Dedifferentiated amniotic fluid mesenchymal stem cell (primary cell): ENCODE measurements around the gene FAM72C.
"Not testable (repeated sequence)": the region's sequence is repeated elsewhere in the genome, so short reads cannot be mapped to it uniquely, and the experiment has no call there.

Experiments
- DNase-seq: peaks from one replicate; pipeline ENCODE4 v3.0.0-alpha.2; 2016; ENCODE audit errors: extremely low spot score

The FAM72C gene

DNA sequence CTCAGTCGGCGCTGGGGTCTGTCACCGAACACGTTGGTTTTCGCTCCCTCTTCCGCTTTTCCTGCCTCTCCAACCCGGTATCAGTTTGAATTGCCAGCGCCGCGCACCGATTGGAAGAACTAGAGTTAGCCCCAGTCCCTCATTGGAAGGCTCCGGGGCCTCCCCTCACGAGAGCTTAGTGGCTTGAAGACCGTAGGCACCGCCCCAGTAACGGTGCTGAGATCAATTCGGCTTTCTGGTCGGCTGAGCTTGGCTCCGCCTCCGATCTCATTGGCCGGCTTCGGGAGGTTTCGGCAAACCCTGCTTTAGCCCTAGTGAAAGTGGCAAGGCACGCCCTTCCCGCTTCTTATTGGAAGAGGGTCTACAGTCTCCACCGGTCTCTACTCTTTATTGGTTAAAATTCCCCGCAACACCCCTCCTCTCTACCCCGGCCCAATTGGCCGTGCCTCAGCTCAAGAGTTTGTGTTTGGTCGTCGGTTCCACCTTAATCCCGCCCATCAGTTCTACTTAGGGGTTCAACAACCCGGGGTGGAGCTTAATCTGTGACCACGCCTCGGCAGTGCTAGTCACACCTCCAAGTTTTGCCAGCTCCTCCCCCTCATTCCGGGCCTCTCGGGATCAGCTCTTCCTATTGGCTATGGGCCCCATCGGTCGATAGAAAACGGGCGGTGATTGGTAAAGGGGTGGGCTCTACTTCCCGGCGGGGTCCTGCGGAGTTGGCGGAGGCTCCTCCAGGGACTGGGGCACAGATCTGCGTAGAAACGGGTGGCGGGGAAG lies at the start of gene FAM72C:
Gene FAM72C (minus strand): TSS at position 63 of the 777 bp plus-strand sequence. CDS start 845 bp downstream, outside the sequence.
- not testable (repeated sequence) for DNase-seq

DNA sequence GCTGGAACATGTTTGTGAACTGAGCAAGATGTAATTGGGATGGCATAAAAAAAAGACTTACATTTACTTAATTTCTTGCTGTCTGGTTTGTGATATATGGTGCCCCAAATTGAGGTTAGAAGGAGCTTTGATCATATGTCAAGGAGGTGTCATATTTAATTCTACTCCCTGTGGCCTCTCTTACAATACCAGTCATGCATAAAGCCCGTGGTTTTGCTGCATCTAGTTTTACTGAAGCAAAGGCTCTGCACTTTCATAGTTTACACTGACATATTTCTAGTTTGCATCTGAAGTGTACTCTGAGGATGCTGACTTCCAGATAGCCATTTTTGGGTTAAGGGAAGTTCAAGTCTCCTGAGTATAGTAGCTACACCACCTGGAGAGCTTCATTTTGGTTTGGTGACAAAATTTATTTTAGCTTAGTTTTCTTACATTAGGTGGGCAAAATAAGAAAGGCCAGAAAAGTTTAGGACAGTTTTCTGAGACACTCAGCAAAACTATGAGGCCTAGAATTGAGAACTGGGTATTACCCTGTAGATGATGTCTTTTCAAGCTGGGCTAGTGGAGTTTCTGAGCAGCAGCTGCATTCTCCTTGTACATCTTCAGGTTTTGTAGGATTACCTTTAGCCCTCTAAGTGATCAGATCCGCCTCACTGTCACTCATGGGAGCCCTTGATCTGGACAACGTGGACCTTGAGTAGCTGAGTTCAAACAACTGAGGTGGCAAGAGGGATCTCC lies 48.4 kb upstream of the FAM72C start:
- not testable (repeated sequence) for DNase-seq

DNA sequence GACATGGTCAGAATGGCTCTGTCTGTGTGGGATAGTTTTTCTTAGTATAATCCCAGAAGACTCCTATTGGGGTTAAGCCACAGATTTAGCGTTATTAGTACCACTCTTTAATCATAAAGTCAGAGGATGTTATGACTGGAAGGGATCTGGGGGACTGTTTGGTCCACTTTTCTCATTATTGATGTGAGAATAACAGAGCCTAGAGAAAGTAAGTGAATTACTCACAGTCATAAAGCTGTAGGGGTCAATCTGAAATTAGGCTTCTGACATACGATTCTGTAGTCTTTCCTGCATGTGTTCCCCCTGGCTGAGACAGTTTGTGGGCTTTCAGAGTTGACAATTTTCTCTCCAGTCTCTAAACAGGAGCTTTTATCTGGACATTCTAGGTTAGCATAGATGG lies 47.3 kb upstream of the FAM72C start:
- not testable (repeated sequence) for DNase-seq

DNA sequence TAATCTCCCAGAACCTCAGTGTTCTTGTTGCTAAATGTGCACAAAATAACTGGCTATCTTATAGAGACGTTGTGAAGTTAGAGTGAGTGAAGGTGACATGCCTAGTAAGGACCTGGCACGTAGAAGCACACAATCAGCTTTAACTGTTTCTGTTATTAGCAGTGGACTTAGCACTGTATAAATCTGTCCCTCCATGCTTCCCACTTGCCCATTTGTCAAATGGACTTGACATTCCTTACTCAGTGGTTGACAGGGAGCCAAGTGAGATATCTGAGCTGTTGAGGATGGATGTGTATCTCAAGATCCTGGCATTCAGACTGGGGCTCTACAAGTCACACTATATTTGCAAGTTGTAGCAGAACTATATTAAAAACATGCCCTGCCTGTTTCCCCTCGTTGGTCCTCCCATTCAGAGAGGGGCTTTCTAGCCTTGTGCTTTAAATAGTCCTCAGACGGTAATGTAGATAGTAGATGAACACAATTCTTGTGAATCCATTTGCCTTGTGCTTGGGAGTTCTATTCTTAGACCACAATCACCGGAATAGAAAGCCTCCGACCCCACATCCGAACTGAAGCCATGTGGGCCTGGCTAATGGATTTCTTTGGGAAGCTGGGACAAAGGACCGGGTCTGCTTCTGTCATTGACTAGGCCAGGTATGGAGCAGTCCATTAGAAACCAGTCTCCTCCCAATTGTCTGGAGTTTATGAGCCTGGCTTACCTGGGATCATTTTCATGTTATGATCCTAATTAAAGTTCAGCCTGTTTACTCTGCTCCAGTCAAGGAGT lies 43.6 kb upstream of the FAM72C start:
- DNase-seq: not testable (repeated sequence)

DNA sequence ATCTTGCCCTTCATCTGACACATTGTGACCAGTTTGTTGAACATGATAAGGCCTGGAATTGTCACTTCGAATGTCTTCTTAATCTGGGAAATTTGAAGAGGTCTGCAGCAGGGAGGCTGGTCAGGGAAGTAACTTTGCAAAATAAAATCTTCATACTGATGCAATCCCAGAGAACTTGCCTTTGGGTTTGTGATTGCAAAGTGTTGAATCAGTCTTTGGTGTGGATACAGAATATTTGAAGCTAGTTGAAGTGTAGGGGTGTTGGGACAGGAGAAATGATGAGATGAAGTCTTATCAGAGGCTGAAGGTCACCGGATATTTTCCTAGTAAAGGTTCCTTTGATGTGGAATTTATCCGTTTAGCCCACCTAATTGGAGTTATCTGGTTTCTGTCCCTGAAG lies 42.7 kb upstream of the FAM72C start:
- DNase-seq: not testable (repeated sequence)

DNA sequence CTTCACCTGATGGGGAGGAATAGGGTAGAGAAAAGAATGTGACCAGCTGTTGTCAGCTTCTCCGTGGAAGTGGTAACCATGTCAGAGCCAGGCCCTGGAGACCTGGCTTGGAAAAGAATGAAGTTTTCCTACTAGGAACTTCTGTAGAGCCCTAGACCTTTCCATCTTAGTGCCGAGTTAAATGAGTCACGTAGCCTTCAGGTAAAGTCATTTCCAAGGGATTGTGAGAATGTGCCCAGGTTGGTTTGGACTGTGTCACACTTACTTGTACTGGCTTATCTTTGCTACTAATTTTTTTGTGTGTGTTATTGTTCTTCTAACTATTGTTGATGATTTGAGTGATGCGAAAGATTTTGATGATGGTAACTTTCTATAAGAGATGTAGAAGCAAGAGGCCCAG lies 42.3 kb upstream of the FAM72C start:
- DNase-seq: not testable (repeated sequence)

DNA sequence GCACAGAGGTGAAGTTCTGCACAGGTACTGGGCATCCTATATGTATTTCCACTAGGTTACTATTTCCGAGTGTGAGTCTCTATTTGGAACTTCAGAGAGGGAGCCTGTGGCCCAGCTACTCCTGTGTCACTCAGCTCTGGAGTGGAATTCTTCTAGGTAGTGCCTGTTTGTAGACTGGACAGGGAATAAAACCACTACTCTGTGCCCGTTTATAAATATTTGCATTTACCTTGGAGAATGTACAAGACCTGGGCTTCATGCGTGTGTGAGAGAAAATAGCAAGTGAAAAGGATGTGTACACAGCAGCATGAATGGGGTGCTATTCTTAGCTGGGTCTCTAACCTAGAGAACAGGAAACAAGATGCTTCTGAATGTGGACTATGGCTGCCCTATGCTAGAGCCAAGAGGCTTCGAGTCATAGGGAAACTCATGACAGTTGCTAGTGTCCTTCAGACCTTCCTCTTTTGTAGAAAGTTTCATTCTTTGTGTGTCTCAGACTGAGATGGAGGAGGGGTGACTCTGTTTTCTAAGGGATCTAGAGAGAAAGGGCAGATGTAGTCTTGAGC lies 40.5 kb upstream of the FAM72C start:
- DNase-seq: not testable (repeated sequence)

DNA sequence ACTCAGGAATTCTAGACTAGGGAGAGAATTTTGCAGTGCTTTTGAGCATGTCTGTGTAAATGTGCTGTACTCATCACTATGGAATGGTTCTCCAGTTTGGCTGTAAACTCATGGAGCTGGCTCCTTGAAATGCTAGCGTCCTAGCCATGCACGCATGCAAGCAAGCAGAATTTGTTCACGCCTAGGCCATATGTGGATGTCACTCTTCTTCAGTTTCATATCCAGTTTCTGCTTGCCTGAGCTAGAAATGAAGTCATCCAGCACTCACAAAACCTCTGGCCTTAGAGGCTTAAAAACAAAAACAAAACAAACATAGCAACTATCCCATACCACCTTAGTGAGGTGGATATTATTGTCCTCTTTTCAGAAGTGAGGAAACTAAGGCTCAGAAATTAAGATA lies 37.6 kb upstream of the FAM72C start:
- DNase-seq: not testable (repeated sequence)

DNA sequence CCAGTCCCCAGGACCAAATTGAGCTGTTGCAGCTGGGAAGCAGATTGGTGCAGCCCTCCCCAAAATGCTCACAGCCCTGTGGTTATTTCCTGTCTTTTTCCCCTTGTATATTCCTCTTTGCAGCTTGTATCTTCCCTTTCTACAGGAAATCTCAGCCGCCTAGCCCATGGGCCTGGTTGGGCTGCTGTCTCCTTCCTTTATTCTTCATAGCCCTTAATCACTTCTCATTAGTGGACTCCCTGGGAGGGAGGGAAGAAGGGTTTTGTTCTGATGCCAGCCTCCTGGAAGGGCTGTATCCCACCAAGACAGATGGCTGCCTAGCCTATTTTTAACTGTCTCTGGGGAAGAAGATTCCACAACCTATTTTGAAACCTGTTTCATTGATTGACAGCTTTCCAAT lies 32.5 kb upstream of the FAM72C start:
- DNase-seq: not testable (repeated sequence)

DNA sequence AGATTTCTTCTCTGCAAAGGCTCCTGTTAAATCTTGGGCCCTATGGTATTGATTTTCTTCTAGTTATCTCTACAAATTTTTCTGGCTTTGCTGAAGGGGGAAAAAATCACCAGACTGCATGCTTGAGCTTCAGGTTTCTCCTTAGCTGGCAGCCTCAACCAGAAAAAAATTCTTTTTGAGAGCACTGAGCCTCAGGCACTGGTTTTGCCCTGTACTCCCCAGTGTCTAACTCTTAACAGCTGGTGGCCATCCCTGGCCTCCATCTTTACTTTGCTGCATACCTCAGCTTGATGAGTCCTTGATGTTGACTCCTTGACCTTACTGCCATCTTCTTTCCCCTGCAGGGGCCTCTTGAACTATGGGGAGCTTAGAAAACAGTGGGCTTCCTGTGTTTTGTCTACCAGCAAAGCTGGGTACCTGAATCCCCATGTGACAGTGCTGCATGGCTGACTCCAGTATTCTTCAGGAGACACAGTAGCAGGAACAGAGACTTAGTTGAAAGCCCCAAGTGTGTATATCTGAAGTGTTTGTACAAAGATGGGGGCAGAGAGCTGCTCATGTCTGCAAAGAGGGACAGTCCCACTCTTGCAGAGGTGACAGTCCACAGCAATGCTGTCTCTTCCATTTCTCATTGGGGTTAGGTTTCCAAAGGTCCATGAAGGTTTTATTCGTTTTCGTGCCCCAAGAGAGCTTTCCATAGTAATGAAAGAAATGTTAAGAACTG lies 31.7 kb upstream of the FAM72C start:
- DNase-seq: not testable (repeated sequence)

DNA sequence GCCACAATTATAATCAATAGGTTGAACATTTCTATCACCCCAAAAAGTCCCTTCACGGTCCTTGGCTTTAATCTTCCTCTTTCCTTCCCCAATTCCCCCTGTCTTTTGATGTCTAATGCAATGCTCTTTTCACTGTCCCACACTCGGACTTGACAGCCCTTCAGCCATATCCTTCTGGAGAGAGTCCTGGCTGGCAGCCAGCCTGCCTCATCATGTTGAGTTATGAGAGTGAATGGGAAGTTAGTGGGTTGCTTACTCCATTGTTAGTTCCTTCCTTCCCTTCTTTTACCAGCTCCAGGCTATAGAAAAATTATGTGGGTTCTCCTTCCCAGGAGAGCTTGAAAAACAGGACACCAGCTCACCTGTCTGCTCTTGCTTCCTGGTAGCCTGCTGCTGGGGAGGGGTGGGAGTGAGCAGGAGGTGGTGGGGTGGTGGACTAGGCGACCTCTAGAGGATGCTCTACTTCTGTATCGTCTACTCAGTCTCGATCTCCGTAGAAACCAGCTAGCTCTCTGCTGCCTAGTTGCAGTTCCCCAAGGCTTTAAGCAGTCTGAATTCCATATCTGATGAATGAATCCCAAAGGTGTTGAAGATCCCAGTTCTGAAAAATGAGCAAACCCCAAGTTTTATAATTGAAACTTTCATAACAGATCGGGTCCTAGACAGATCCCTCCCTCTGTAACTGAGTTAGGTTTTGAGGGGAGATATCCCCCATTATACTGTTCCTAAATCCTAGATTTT lies 30.5 kb upstream of the FAM72C start:
- DNase-seq: not testable (repeated sequence)

DNA sequence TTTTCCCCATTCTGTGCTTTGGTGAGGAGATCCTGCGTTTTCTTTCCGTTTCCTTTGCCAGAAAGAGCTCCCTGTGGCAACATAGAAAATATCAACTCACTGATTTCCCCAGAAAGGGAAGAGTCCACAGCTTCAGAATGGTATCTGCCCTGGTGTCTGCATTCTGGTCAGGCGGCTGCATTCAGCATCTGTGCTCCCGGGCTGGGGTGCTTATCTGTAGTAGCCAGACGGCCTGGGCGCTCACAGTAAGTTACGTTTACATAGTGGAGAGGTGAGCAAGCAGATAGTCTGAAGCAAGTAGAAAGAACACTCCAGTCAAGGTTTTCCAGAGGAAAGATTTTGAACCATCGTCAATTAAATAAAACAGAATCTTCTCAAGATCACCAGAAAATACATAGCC lies 29.3 kb upstream of the FAM72C start:
- DNase-seq: not testable (repeated sequence)

DNA sequence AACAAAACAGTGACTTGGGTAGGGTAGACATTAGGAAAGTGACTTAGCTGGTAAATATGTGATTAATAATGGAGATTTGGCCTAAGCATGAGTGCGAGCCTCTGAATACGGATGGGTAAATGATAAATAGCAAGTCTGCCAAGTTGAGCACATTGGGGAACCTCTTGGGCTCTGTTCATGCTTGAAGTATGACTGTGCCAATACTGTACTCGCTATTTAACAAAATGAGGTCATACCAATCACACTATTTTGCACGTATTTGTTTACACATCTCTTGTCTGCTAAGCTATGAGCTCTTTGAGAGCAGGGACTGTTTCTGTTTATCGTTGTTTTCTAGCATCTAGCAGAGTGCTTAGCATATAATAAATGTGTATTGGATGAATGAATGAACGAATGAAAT lies 24.2 kb upstream of the FAM72C start:
- DNase-seq: not testable (repeated sequence)

DNA sequence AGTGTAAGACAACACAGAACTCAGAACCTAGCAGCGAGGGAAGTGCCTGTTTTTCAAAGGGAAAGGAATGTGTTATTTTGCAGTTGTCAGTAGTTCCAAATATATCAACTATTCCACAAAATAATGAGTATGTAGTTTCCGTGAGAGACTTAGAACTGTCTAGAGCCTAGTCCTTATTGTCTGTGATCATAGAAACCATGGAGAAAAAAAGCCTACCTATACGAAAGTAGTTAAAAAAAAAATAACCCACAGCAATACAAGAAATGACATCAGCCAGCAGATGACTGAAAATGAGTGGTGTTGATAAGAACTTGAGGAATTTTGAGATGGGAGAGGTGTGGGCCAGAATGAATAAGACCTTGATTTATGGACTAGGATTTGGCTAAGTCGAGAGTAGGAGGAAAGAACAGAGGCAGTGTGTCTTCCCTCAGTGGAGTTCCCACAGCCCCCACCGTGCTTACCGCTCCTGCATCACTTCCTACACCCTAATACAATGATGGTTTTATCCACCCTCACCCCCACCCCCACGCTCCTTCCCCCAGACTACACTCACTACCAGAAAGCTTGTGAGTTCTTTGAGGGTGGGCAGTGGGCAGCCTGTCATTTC lies 21.6 kb upstream of the FAM72C start:
- not testable (repeated sequence) for DNase-seq

DNA sequence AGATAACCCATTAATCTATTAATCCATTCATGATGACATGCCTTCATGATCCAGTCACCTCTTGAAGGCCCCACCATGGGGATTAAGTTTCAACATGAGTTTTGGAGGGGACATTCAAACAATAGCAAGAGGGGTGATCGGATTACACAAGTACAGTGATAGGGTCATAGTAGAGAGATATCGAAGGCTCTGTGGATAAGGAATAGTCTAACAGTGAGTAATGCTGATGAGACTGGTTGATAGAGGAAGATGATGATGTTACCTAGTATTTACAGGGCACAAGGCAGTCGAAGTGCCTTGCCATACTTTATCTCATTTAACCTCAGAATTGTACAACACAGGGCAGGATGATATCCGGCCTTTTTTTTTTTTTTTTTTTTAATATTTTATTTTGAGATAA lies 18.9 kb upstream of the FAM72C start:
- DNase-seq: not testable (repeated sequence)

DNA sequence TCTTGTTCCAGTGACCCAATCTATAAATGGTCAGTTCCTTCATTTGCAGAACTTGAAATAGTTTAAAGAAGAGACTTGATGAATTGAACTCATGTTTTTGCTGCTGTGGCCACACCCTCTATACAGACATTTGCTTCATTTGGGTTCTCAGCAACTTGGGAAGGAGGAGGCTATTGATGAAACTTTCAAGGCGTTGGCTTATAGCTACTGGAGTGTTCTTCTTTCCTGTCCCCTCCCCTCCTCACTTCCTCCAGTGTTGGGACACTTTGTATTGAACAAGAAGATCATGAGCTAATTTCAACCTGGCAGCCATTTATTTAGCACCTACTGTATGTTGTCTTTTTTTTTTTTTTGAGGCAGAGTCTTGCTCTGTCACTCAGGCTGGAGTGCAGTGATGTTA lies 17.9 kb upstream of the FAM72C start:
- not testable (repeated sequence) for DNase-seq

DNA sequence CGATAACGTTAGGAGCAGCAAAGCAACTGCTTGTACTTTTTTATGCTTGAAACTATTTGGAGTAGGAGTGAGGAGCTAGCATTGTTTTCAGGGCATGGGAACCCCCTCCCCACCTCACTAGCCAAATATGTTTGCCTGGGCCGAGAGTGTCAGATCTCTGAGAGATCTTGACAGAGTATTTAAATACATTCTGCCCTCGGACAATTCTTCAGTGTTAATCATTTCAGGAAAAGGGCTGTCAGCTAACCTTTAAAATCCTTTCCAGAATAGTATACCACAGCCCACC lies 17.6 kb upstream of the FAM72C start:
- not testable (repeated sequence) for DNase-seq

DNA sequence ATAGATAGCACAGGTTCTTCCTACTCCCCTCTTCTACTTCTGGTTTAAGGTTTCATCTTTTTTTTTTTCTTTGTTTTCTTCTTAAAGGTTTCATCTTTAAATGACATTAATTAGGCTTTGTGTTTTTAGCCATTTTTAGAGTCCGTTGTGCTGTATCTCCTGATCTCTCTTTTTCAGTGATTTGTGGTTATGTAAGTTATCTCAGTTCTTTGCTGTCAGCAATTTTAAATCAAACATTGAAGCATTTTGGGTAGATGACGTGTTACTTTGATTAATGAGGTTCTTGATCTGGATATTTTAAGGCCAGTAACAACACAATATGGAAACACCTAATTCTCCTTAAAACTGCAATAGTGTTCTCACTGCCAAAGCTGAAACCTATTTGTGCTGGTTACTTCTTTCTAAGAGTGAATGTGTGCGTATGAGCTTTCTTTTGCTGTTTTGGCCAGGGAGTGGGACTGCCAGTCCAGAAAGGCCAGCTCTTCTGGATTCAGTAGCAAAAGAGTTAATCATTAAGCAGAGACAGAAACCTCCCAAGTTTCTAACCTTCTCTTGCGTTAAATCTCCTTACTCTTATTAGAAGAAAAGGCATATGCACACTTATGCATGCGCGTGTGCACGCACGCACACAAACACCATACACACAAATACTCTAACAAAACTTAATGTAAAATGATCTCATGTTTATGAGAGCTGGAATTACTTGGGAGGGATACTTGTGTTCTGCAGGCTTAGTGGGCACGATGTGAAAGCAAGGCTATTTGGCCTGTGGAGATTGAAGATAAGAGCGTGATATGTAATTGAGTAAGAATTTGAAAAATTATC lies 17.0 kb upstream of the FAM72C start:
- DNase-seq: not testable (repeated sequence)

DNA sequence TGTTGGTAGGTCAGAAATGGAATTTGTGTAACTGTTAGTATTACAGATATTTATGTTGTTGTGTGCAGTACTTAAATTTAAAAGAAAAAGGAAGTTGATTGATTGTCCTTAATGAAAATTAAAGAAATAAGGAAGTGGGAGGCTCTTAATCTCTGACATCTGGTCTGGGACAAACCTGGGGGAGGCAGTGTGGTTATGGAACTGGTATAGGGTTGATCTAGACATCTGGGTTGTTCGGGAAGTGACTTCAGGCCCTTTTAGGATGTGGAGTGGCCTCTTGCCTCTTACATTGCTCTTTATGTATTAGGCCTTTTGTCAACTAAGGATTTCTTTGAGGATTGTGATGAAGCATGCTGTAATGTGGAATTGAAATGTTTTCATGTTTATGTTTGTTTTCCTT lies 16.1 kb upstream of the FAM72C start:
- DNase-seq: not testable (repeated sequence)
